WTC11 (cell line): ENCODE measurements around the gene PIGR. TPM values are rescaled to one million over a fixed set of nuclear protein-coding genes. Genes with fewer than 3 reads are reported as not detected.

Experiments used
- ATAC-seq: fragments of 200-7000 bp; cut with Tn5 transposase; 2 replicates; pipeline ENCODE4 v1.10.0; 2021; ENCODE audit warnings: mild to moderate bottlenecking, moderate library complexity
- CTCF ChIA-PET: fragments of 300-600 bp; sonication (Branson Sonifier 250); formaldehyde crosslinking; loops from one replicate; lab custom pipeline; 2021; ENCODE audit warnings: antibody characterized with exemption; lab: Charles Lee
- POLR2A ChIA-PET: fragments of 350-600 bp; sonication (Branson Sonifier 250); formaldehyde crosslinking; loops from one replicate; lab custom pipeline; 2021; ENCODE audit warnings: antibody characterized with exemption; lab: Charles Lee
- DNase-seq: peaks from one replicate; pipeline ENCODE4 v3.0.0; 2021; ENCODE audit warnings: low spot score
- H3K27ac Mint-ChIP-seq: 2 replicates; pipeline ENCODE4 v1.8.0; 2021; ENCODE audit warnings: mixed read lengths
- H3K27me3 Mint-ChIP-seq: 2 replicates; pipeline ENCODE4 v1.8.0; 2021; ENCODE audit warnings: low read depth, mild to moderate bottlenecking, moderate library complexity, mixed read lengths
- H3K36me3 Mint-ChIP-seq: 2 replicates; pipeline ENCODE4 v1.8.0; 2021; ENCODE audit warnings: mixed read lengths
- H3K4me1 Mint-ChIP-seq: 2 replicates; pipeline ENCODE4 v1.8.0; 2022; ENCODE audit warnings: mixed read lengths
- H3K4me3 Mint-ChIP-seq: 2 replicates; pipeline ENCODE4 v1.8.0; 2021; ENCODE audit warnings: mild to moderate bottlenecking, moderate library complexity, mixed read lengths
- H3K9me3 Mint-ChIP-seq: 2 replicates; pipeline ENCODE4 v1.8.0; 2021; ENCODE audit warnings: mixed read lengths
- ATF6 ChIP-seq: sonication (generic); formaldehyde crosslinking; IDR thresholded peaks from 2 replicates; pipeline ENCODE4 v1.8.1; 2023; ENCODE audit warnings: mild to moderate bottlenecking, missing genetic modification reagents
- CDX4 ChIP-seq: fragments of 250-450 bp; sonication (Bioruptor Pico); IDR thresholded peaks from 2 replicates; pipeline ENCODE4 v1.9.0; 2021; ENCODE audit warnings: moderate library complexity, mild to moderate bottlenecking, inconsistent platforms, borderline replicate concordance
- EMX1 ChIP-seq: fragments of 250-450 bp; sonication (Bioruptor Pico); IDR thresholded peaks from 2 replicates; pipeline ENCODE4 v1.8.0; 2021; ENCODE audit warnings: mild to moderate bottlenecking
- GABPB1 ChIP-seq: sonication (generic); formaldehyde crosslinking; IDR thresholded peaks from 2 replicates; pipeline ENCODE4 v1.8.1; 2023; ENCODE audit warnings: mild to moderate bottlenecking, missing genetic modification reagents
- MLX ChIP-seq: sonication (generic); formaldehyde crosslinking; IDR thresholded peaks from 2 replicates; pipeline ENCODE4 v1.8.1; 2023; ENCODE audit warnings: mild to moderate bottlenecking, missing genetic modification reagents, moderate library complexity
- MXD4 ChIP-seq: fragments of 250-450 bp; sonication (Bioruptor Pico); IDR thresholded peaks from 2 replicates; pipeline ENCODE4 v1.8.0; 2021; ENCODE audit warnings: mild to moderate bottlenecking, moderate library complexity, borderline replicate concordance
- MYBL2 ChIP-seq: sonication (generic); formaldehyde crosslinking; IDR thresholded peaks from 2 replicates; pipeline ENCODE4 v1.8.1; 2023; ENCODE audit warnings: mild to moderate bottlenecking, moderate library complexity, missing genetic modification reagents
- NFATC4 ChIP-seq: fragments of 250-450 bp; sonication (Bioruptor Pico); IDR thresholded peaks from 2 replicates; pipeline ENCODE4 v1.9.0; 2021; ENCODE audit warnings: mild to moderate bottlenecking
- NFE2L1 ChIP-seq: sonication (generic); formaldehyde crosslinking; IDR thresholded peaks from 2 replicates; pipeline ENCODE4 v1.8.1; 2023; ENCODE audit warnings: missing genetic modification reagents
- NFYB ChIP-seq: sonication (generic); formaldehyde crosslinking; conservative IDR thresholded peaks from 2 replicates; pipeline ENCODE4 v1.8.0; 2022; ENCODE audit warnings: low read depth, missing genetic modification reagents
- NR3C1 ChIP-seq: sonication (generic); formaldehyde crosslinking; conservative IDR thresholded peaks from 2 replicates; pipeline ENCODE4 v1.8.1; 2023; ENCODE audit warnings: low read depth, mild to moderate bottlenecking, missing genetic modification reagents
- PRDM15 ChIP-seq: sonication (generic); formaldehyde crosslinking; IDR thresholded peaks from 2 replicates; pipeline ENCODE4 v1.8.0; 2022; ENCODE audit warnings: missing genetic modification reagents
- PREB ChIP-seq: sonication (generic); formaldehyde crosslinking; IDR thresholded peaks from 2 replicates; pipeline ENCODE4 v1.8.1; 2022; ENCODE audit warnings: mild to moderate bottlenecking, missing genetic modification reagents, moderate library complexity, borderline replicate concordance
- RELA ChIP-seq: sonication (generic); formaldehyde crosslinking; IDR thresholded peaks from 2 replicates; pipeline ENCODE4 v1.8.1; 2022; ENCODE audit warnings: missing genetic modification reagents, mild to moderate bottlenecking, borderline replicate concordance
- ZBTB21 ChIP-seq: sonication (generic); formaldehyde crosslinking; IDR thresholded peaks from 2 replicates; pipeline ENCODE4 v1.8.1; 2023; ENCODE audit warnings: mild to moderate bottlenecking, missing genetic modification reagents, borderline replicate concordance
- ZNF396 ChIP-seq: fragments of 250-450 bp; sonication (Bioruptor Pico); IDR thresholded peaks from 2 replicates; pipeline ENCODE4 v1.8.0; 2021; ENCODE audit warnings: mild to moderate bottlenecking, moderate library complexity, borderline replicate concordance
- ZNF671 ChIP-seq: fragments of 250-450 bp; sonication (Bioruptor Pico); IDR thresholded peaks from 2 replicates; pipeline ENCODE4 v1.8.0; 2021; ENCODE audit warnings: mild to moderate bottlenecking
- total RNA-seq: library from RNA; stranded (reverse); gene quantifications from 3 replicates; pipeline ENCODE4 v1.2.3, GENCODE V29; 2021
- TF ChIP-seq, protein P1 (sequence below): sonication (generic); formaldehyde crosslinking; IDR thresholded peaks from 2 replicates; pipeline ENCODE4 v1.8.0; 2023; ENCODE audit warnings: missing genetic modification reagents
- TF ChIP-seq, protein P2 (sequence below): sonication (generic); formaldehyde crosslinking; conservative IDR thresholded peaks from 2 replicates; pipeline ENCODE4 v1.8.1; 2023; ENCODE audit warnings: mild to moderate bottlenecking, low read depth, missing genetic modification reagents, moderate library complexity

Gene PIGR
- total RNA-seq, 1 experiment from 2014 or later, result 1.9 TPM

DNA sequence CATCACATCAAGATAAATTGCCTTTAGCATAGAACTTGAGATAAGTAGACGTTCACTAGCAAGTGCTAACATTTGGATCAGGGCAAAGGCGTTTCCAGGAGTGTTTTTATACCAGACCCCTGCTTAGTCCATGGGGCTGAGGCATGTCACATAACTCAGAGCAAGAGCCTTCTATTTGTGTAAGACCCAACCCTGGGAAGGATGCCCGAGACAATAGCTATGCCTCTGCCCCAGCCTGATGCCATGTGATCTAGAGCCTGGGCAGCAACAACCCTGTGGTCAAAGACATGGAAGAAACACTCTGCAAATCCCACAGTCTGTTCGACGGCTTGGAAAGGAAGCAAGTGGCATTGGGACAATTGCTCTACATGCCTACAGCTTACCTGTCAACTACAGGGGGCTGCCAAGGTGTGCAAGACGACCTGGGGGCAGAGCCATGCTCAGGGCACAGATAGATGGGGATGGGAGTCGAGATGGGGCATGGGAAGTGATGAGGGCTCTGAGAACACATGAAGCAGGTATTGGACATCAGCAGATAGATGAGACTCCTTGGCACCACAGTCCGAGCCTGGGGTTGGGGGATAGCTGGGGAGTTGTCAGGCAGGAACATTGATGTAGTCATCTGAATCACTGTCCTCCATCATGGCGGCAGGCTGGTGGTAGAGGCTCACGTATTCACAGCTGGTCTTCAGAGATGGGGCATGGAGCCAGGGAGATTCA is 41.7 kb downstream of the PIGR start:
- Mint-ChIP-seq H3K9me3 (no peaks in the 10 kb centered on the region), H3K27me3 (peaks cover 30% of the 10 kb centered on the region), H3K4me1 (peaks cover 12% of the 10 kb centered on the region), H3K27ac (no peak overlapping the region), H3K4me3 (no peak overlapping the region), H3K36me3 (no peaks in the 10 kb centered on the region)
- ChIA-PET POLR2A (no interaction called here), CTCF (interaction anchor here (1.4 kb wide), 1 partner anchor 31 kb away, joined by 3 read pairs; no protein-coding TSS in a partner anchor)
- TF ChIP-seq NFATC4, result no peak
- no peak for TF ChIP-seq NFYB
- no peak for TF ChIP-seq RELA (CRISPR knock-in tag)
- TF ChIP-seq, protein P1, sequence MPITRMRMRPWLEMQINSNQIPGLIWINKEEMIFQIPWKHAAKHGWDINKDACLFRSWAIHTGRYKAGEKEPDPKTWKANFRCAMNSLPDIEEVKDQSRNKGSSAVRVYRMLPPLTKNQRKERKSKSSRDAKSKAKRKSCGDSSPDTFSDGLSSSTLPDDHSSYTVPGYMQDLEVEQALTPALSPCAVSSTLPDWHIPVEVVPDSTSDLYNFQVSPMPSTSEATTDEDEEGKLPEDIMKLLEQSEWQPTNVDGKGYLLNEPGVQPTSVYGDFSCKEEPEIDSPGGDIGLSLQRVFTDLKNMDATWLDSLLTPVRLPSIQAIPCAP (CRISPR knock-in tag), result no peak
- no peak for TF ChIP-seq ATF6 (CRISPR knock-in tag)
- TF ChIP-seq, protein P2, sequence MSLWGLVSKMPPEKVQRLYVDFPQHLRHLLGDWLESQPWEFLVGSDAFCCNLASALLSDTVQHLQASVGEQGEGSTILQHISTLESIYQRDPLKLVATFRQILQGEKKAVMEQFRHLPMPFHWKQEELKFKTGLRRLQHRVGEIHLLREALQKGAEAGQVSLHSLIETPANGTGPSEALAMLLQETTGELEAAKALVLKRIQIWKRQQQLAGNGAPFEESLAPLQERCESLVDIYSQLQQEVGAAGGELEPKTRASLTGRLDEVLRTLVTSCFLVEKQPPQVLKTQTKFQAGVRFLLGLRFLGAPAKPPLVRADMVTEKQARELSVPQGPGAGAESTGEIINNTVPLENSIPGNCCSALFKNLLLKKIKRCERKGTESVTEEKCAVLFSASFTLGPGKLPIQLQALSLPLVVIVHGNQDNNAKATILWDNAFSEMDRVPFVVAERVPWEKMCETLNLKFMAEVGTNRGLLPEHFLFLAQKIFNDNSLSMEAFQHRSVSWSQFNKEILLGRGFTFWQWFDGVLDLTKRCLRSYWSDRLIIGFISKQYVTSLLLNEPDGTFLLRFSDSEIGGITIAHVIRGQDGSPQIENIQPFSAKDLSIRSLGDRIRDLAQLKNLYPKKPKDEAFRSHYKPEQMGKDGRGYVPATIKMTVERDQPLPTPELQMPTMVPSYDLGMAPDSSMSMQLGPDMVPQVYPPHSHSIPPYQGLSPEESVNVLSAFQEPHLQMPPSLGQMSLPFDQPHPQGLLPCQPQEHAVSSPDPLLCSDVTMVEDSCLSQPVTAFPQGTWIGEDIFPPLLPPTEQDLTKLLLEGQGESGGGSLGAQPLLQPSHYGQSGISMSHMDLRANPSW (CRISPR knock-in tag), result no peak
- no peak for TF ChIP-seq PREB
- TF ChIP-seq MLX (CRISPR knock-in tag), result no peak
- no peak for TF ChIP-seq ZNF396 (CRISPR knock-in tag)
- TF ChIP-seq GABPB1 (CRISPR knock-in tag), result no peak
- no peak for TF ChIP-seq NR3C1 (CRISPR knock-in tag)
- ATAC-seq, result no peak
- no peak for DNase-seq

DNA sequence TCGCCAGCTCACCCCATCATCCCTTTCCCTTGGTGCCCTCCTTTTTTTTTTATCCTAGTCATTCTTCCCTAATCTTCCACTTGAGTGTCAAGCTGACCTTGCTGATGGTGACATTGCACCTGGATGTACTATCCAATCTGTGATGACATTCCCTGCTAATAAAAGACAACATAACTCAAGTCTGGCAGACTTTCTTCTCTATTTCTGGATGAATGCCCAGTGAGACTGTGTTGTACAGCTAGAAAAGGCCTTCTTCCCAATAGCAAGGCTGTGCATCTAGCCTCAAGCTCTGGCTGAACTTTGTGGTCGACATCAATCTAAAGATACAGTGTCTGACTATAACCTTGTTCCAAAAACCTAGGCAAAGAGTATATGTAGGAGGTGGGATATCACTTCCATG is 42.6 kb downstream of the PIGR start:
- H3K27me3 Mint-ChIP-seq, result peaks cover 26% of the 10 kb centered on the region

More for the DNA sequence above, 42.6 kb downstream of the PIGR start:
- ChIA-PET POLR2A (no interaction called here), CTCF (no interaction called here)
- no peak for DNase-seq
- no peak for ATAC-seq
- TF ChIP-seq ZBTB21 (no peak), PRDM15 (CRISPR knock-in tag) (no peak), NR3C1 (CRISPR knock-in tag) (no peak), MXD4 (CRISPR knock-in tag) (no peak), MYBL2 (no peak), EMX1 (no peak), CDX4 (no peak), NFE2L1 (CRISPR knock-in tag) (no peak), ZNF671 (CRISPR knock-in tag) (no peak)
- TF ChIP-seq, protein P1 (CRISPR knock-in tag), result no peak
- Mint-ChIP-seq H3K36me3 (no peaks in the 10 kb centered on the region), H3K9me3 (no peaks in the 10 kb centered on the region), H3K4me1 (peaks cover 7% of the 10 kb centered on the region), H3K27ac (no peak overlapping the region), H3K4me3 (no peak overlapping the region)
